GM12878 (cell line): ENCODE data around the gene ZNF618. TPM values are rescaled to one million over a fixed set of nuclear protein-coding genes. Genes with fewer than 3 reads are reported as not detected.

Experiments
- ATAC-seq: fragments of 200-7000 bp; cut with Tn5 transposase; 3 replicates; pipeline ENCODE4 v1.9.1; 2020; ENCODE audit warnings: mild to moderate bottlenecking, moderate library complexity
- BruUV-seq: library from RNA; stranded (reverse); fragments of 400-500 nt; replicated peaks from 2 replicates; lab custom pipeline; 2021; lab: Mats Ljungman, UMichigan
- CTCF ChIA-PET: fragments of 300-600 bp; sonication (Branson Sonifier 250); formaldehyde crosslinking; extraction: SDS; loops from one replicate; lab custom pipeline; 2021; ENCODE audit warnings: inconsistent platforms; lab: Yijun Ruan, JAX
- POLR2A ChIA-PET: fragments of 350-600 bp; formaldehyde crosslinking; extraction: SDS; loops from one replicate; lab custom pipeline; 2021; ENCODE audit warnings: inconsistent platforms; lab: Charles Lee
- RAD21 ChIA-PET: fragments of 300-600 bp; sonication (Branson Sonifier 250); formaldehyde crosslinking; loops from one replicate; lab custom pipeline; 2023; ENCODE audit warnings: antibody characterized with exemption; ENCODE audit not compliant: unreplicated experiment; lab: Charles Lee
- SMC1A ChIA-PET: fragments of 300-600 bp; sonication (Branson Sonifier 250); formaldehyde crosslinking; loops from one replicate; lab custom pipeline; 2023; ENCODE audit not compliant: unreplicated experiment, uncharacterized antibody; lab: Charles Lee
- DNase-seq: peaks from one replicate; pipeline ENCODE4 v3.0.0-alpha.2; 2011; ENCODE audit warnings: low read depth, low spot score
- FAIRE-seq: peaks from 3 replicates; lab custom pipeline; 2011; peaks lifted over from hg19 to GRCh38; lab: Jason Lieb, UNC
- H2AFZ ChIP-seq: 2 replicates; pipeline ENCODE4 v1.6.0; 2011; ENCODE audit warnings: low read depth, low read length, control low read depth; ENCODE audit not compliant: control insufficient read depth
- H3K27ac ChIP-seq: 2 replicates; pipeline ENCODE4 v1.5.1; 2011; ENCODE audit warnings: control low read depth; ENCODE audit not compliant: control insufficient read depth, insufficient read depth
- H3K27me3 ChIP-seq, 2 experiments: replicated peaks in 1 of 2; 2 replicates each; pipeline versions ENCODE4 v1.6.0 to v1.6.1; 2011; ENCODE audit warnings: low read length in 1 of 2; ENCODE audit not compliant: control insufficient read depth in 2 of 2, insufficient read depth in 2 of 2
- H3K36me3 ChIP-seq, 2 experiments: 2 replicates each; pipeline ENCODE4 v1.5.1; 2011; ENCODE audit warnings: low read length in 1 of 2; ENCODE audit not compliant: control insufficient read depth in 2 of 2, insufficient read depth in 2 of 2
- H3K4me1 ChIP-seq: 2 replicates; pipeline ENCODE4 v1.6.1; 2011; ENCODE audit warnings: mild to moderate bottlenecking, low read length, moderate library complexity, mixed read lengths; ENCODE audit not compliant: control insufficient read depth, insufficient read depth
- H3K4me2 ChIP-seq: 2 replicates; pipeline ENCODE4 v1.6.0; 2011; ENCODE audit warnings: control low read depth; ENCODE audit not compliant: control insufficient read depth, insufficient read depth
- H3K4me3 ChIP-seq: fragments of 200-600 bp; sonication (generic); 2 replicates; pipeline ENCODE4 v1.5.1; 2016
- H3K79me2 ChIP-seq: 2 replicates; pipeline ENCODE4 v1.6.0; 2011; ENCODE audit warnings: low read length; ENCODE audit not compliant: control insufficient read depth, insufficient read depth
- H3K9ac ChIP-seq: 2 replicates; pipeline ENCODE4 v1.8.0; 2011; ENCODE audit warnings: low read length, control low read depth, mixed read lengths; ENCODE audit not compliant: control insufficient read depth, insufficient read depth
- H3K9me3 ChIP-seq: replicated peaks from 3 replicates; pipeline ENCODE4 v1.5.1; 2011; ENCODE audit warnings: mild to moderate bottlenecking, low read length; ENCODE audit not compliant: control insufficient read depth, insufficient read depth
- H4K20me1 ChIP-seq: 2 replicates; pipeline ENCODE4 v1.6.0; 2011; ENCODE audit not compliant: control insufficient read depth, insufficient read depth
- BCLAF1 ChIP-seq: fragments of 450-650 bp; IDR thresholded peaks from 2 replicates; pipeline ENCODE4 v1.6.1; 2017; ENCODE audit warnings: antibody characterized with exemption, mild to moderate bottlenecking, moderate library complexity
- BHLHE40 ChIP-seq, 2 experiments: fragments of 450-650 bp in 1 of 2; IDR thresholded peaks; 2 replicates each; pipeline ENCODE4 v1.6.1; 2011 to 2017; ENCODE audit warnings: low read depth in 2 of 2, borderline replicate concordance in 1 of 2, improper control_type of control experiment in 1 of 2, low read length in 1 of 2, mild to moderate bottlenecking in 1 of 2
- ETV6 ChIP-seq, 2 experiments: fragments of 450-650 bp in 1 of 2; IDR thresholded peaks in 1 of 2; conservative IDR thresholded peaks in 1 of 2; 2 replicates each; pipeline ENCODE4 v1.6.1; 2014; ENCODE audit warnings: antibody characterized with exemption in 1 of 2, borderline replicate concordance in 1 of 2, low read depth in 1 of 2, mild to moderate bottlenecking in 1 of 2, moderate library complexity in 1 of 2
- JUND ChIP-seq: IDR thresholded peaks from 2 replicates; pipeline ENCODE4 v1.6.1; 2012; ENCODE audit warnings: low read depth, mild to moderate bottlenecking, low read length, improper control_type of control experiment, moderate library complexity
- MEF2A ChIP-seq: IDR thresholded peaks from 2 replicates; pipeline ENCODE4 v1.6.1; 2011; ENCODE audit warnings: low read depth, mild to moderate bottlenecking, low read length, moderate library complexity; ENCODE audit not compliant: insufficient read depth
- MXI1 ChIP-seq: fragments of 150-350 bp; IDR thresholded peaks from 2 replicates; pipeline ENCODE4 v1.6.1; 2011; ENCODE audit warnings: low read depth, mild to moderate bottlenecking, inconsistent platforms, low read length, improper control_type of control experiment
- RBBP5 ChIP-seq: fragments of 200-600 bp; sonication (generic); conservative IDR thresholded peaks from 2 replicates; pipeline ENCODE4 v1.6.1; 2016
- ZBTB33 ChIP-seq: fragments of 450-650 bp; IDR thresholded peaks from 2 replicates; pipeline ENCODE4 v1.6.1; 2017; ENCODE audit warnings: mild to moderate bottlenecking
- WGBS: methylation state at CpG from one replicate; pipeline ENCODE4 v1.1.6; 2016; ENCODE audit warnings: low lambda C conversion rate; ENCODE audit not compliant: insufficient replicate concordance, insufficient coverage; ENCODE audit errors: missing lambda C conversion rate; 5-methylcytosine and 5-hydroxymethylcytosine counted together
- in situ Hi-C: fragments of 300-500 bp; cut with MboI; formaldehyde crosslinking; loops from 9 replicates; pipeline ENCODE4 v1.14.3; 2018; ENCODE audit warnings: mixed read lengths
- intact Hi-C: fragments of 100-400 bp; cut with micrococcal nuclease; formaldehyde crosslinking; loops from one replicate; pipeline ENCODE4 v1.14.2; 2022; ENCODE audit not compliant: unreplicated experiment
- polyA plus RNA-seq, 11 experiments: library from polyadenylated mRNA; depleted of rRNA in 4 of 11; unstranded in 6 of 11; stranded (reverse) in 5 of 11; fragments of >200 nt; fragmentation: Nextera tagmentation in 4 of 11; fragmentation: Illumina TruSeq in 1 of 11; extraction: Ambion mirVana in 4 of 11; extraction: Trizol in 1 of 11; gene quantifications; 1 replicate in 1 of 11; 2 replicates in 10 of 11; pipeline versions ENCODE4 v1.2.1 to v1.2.3, GENCODE V29; 2011 to 2016; ENCODE audit warnings: inconsistent platforms in 2 of 11, missing spikeins in 2 of 11, low read depth in 1 of 11
- total RNA-seq, 4 experiments: library from RNA; depleted of rRNA in 3 of 4; stranded (reverse); fragments of >200 nt in 3 of 4; fragmentation: Illumina TruSeq in 1 of 4; extraction: Trizol in 1 of 4; gene quantifications; 2 replicates each; pipeline versions ENCODE4 v1.2.1 to v1.2.3, GENCODE V29; 2013 to 2021

Gene ZNF618
- total and polyA plus RNA-seq, 10 of the 15 experiments (the other 5 are each of a cell fraction or from before 2014, with no cell fraction given) = 0.01 to 0.24 (median 0.06) TPM; not detected in 2

GRCh38 chr9:114002271-114002985 lies 126.3 kb downstream of the ZNF618 start:
- DNase-seq = no peak
- in situ Hi-C loops = loop anchor here (10.0 kb wide), 1 partner anchor 58 kb away; no protein-coding TSS in a partner anchor
- BruUV-seq = no TSS peak
- ChIA-PET POLR2A (no interaction called here), RAD21 (interaction anchor here (0.6 kb wide), 1 partner anchor 410 kb away, joined by 3 read pairs; no protein-coding TSS in a partner anchor), SMC1A (interaction anchor here (1.3 kb wide), 1 partner anchor 11 kb away, joined by 3 read pairs; no protein-coding TSS in a partner anchor)
- H3K4me1 ChIP-seq = no peaks in the 10 kb centered on the region; the same call in 1 of the 2 replicates
- no peaks in the 10 kb centered on the region for H3K79me2 ChIP-seq
- no peaks in the 10 kb centered on the region; a peak in 2 of 4 replicates for H3K27me3 ChIP-seq
- no peaks in the 10 kb centered on the region for H3K9me3 ChIP-seq
- intact Hi-C loops = no loop called here
- H3K4me3 ChIP-seq = no peak overlapping the region
- no peak for TF ChIP-seq RBBP5
- TF ChIP-seq, all 136 proteins: peak for 0
- WGBS = 17% methylated on average over 13 of the region's 14 CpGs
- no peak overlapping the region for H3K4me2 ChIP-seq
- FAIRE-seq (no peak), ATAC-seq (no peak)
- H4K20me1 ChIP-seq = no peaks in the 10 kb centered on the region
- no peak overlapping the region for H2AFZ ChIP-seq
- no peak overlapping the region for H3K27ac ChIP-seq
- H3K9ac ChIP-seq = no peak overlapping the region
- CTCF ChIA-PET = no interaction called here
- H3K36me3 ChIP-seq = no peaks in the 10 kb centered on the region

GRCh38 chr9:114002986-114003350 lies 126.9 kb downstream of the ZNF618 start:
- SMC1A ChIA-PET = no interaction called here
- no peaks in the 10 kb centered on the region for H3K79me2 ChIP-seq
- FAIRE-seq (no peak), ATAC-seq (no peak), DNase-seq (no peak)
- H3K9ac ChIP-seq = no peak overlapping the region
- no peak overlapping the region for H3K4me2 ChIP-seq
- H3K27me3 ChIP-seq = no peaks in the 10 kb centered on the region; a peak in 2 of 4 replicates
- H3K4me1 ChIP-seq = no peaks in the 10 kb centered on the region; the same call in 1 of the 2 replicates
- H3K4me3 ChIP-seq = no peak overlapping the region
- in situ Hi-C loops = loop anchor here (10.0 kb wide), 1 partner anchor 58 kb away; no protein-coding TSS in a partner anchor
- H4K20me1 ChIP-seq = no peaks in the 10 kb centered on the region
- 56% methylated on average over 5 of the region's 5 CpGs for WGBS
- POLR2A ChIA-PET = no interaction called here
- RAD21 ChIA-PET = no interaction called here
- CTCF ChIA-PET = interaction anchor here (0.5 kb wide), 1 partner anchor 1441 kb away, joined by 3 read pairs; no protein-coding TSS in a partner anchor
- no TSS peak for BruUV-seq
- no peak overlapping the region for H3K27ac ChIP-seq
- no peak overlapping the region for H2AFZ ChIP-seq
- no peaks in the 10 kb centered on the region for H3K36me3 ChIP-seq
- intact Hi-C loops = no loop called here
- no peaks in the 10 kb centered on the region for H3K9me3 ChIP-seq
- TF ChIP-seq ZBTB33 (no peak), BCLAF1 (no peak), MXI1 (no peak), MEF2A (no peak), JUND (no peak), BHLHE40 (IDR thresholded peaks at IDR 0.05; ENCODE audit: borderline replicate concordance in 1 of 2, low read depth in 2 of 2, low read length in 1 of 2) (no peak), ETV6 (conservative IDR thresholded peaks at IDR 0.05 in 1 of 2, IDR thresholded peaks at IDR 0.05 in 1 of 2; ENCODE audit: borderline replicate concordance in 1 of 2, low read depth in 1 of 2) (no peak)
